ENCODE results near the gene L3HYPDH. TPM values are rescaled to one million over a fixed set of nuclear protein-coding genes. Genes with fewer than 3 reads are reported as not detected.

L3HYPDH gene
- total RNA-seq, 1 donor from 2014 or later, result 57.3 TPM

GRCh38 chr14:59427653-59428580 is 56.3 kb downstream of the L3HYPDH start:
- peak; percentile 4 for DNase-seq (ENCODE audit: low read depth)

- DNase-seq (ENCODE audit: low read depth), result no peak
Measured at GRCh38 chr14:59425322-59425935, 58.8 kb downstream of the L3HYPDH start.

DNA sequence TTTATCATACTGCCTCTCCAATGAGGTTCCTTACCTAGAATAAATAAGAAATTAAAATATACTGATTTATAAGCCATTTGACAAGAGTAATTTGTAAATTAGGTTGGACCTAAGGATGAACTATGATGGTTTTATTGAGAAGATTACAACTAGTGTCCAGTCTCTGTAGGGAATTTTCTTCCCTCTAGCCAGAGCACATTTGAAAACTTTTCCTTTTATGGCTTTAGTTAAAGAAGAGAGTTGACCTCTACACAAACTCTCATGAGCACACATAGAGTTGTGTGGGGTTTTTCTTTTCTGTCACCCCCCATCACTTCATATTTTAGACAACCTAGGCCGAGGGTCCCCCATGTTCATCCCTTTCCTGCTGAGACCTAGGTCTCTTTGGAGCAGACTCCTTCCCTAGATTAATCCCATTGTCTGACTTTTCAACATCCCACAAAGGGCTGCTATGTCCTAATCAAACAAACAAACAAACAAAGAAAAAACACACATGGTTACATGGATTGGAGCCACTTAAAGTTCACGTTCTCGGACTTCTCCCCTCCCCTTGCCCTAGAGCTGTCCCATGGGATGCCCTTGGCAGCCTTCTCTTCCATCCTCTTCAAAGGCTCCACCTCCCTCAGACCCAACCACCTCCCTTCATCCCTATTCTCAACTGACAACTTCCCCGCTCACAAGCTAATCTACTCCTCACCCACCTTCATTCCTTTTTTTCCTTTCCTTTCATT is 59.7 kb downstream of the L3HYPDH start:
- no peak for DNase-seq (ENCODE audit: low read depth)

Other genes with a start within 250 kb of the L3HYPDH start
- gene GPR135, start 19.0 kb downstream of the L3HYPDH start, total RNA-seq, result 1.2 and 5.7 TPM in 2 replicates
- 136 and 162 TPM in 2 replicates for gene JKAMP, start 109 bp upstream of the L3HYPDH start, total RNA-seq
- gene CCDC175, start 92.4 kb upstream of the L3HYPDH start, total RNA-seq, result not detected in 2 replicates